Measurements from ENCODE around the gene OPCML.

- no peak for TF ChIP-seq CTCF (conservative IDR thresholded peaks at IDR 0.05; ENCODE audit: low read depth in 2 of 2)
- TF ChIP-seq EZH2 (IDR thresholded peaks at IDR 0.05; ENCODE audit: low read depth, unreplicated experiment) = no peak
- TF ChIP-seq EZH2phosphoT487 (IDR thresholded peaks at IDR 0.05; ENCODE audit: unreplicated experiment) = no peak
- TF ChIP-seq CREB1 (CRISPR knock-in tag; IDR thresholded peaks at IDR 0.05; ENCODE audit: low read depth) = no peak
- TF ChIP-seq POLR2AphosphoS5 (IDR thresholded peaks at IDR 0.05; ENCODE audit: low read depth) = no peak
Observed at GRCh38 chr11:133507185-133507584, 25.1 kb downstream of the OPCML start.

Data from GM23338 (cell line).